Right cardiac atrium (tissue), 5 donors: Measurements from ENCODE around the gene MOBP. TPM values are rescaled to one million over a fixed set of nuclear protein-coding genes. Genes with fewer than 3 reads are reported as not detected.

Experiments used
- ATAC-seq, 2 donors: fragments of 200-7000 bp; cut with Tn5 transposase; one replicate each; pipeline versions ENCODE4 v1.8.0 to v1.9.1; 2020; ENCODE audit warnings: moderate library complexity in 2 of 2, mild to moderate bottlenecking in 1 of 2
- DNase-seq, 3 donors: peaks; one replicate each; pipeline ENCODE4 v3.0.0-alpha.2; 2020
- H3K27ac ChIP-seq: one replicate; pipeline ENCODE4 v1.5.1; 2013; ENCODE audit warnings: mild to moderate bottlenecking, low read length, control low read depth, moderate library complexity
- H3K27me3 ChIP-seq: one replicate; pipeline ENCODE4 v1.6.1; 2013; ENCODE audit not compliant: control insufficient read depth, insufficient read depth
- H3K4me1 ChIP-seq: one replicate; pipeline ENCODE4 v1.6.1; 2013; ENCODE audit warnings: low read length; ENCODE audit not compliant: control insufficient read depth, insufficient read depth
- H3K4me3 ChIP-seq: one replicate; pipeline ENCODE4 v1.5.1; 2013; ENCODE audit warnings: low read length, control low read depth
- H3K9me3 ChIP-seq: one replicate; pipeline ENCODE4 v1.6.1; 2013; ENCODE audit warnings: low read length; ENCODE audit not compliant: control insufficient read depth
- WGBS: extraction: QIAGEN DNeasy Blood & Tissue Kit; methylation state at CpG from one replicate; pipeline ENCODE4 v1.1.7; 2013; 5-methylcytosine and 5-hydroxymethylcytosine counted together
- intact Hi-C, 4 donors: fragments of 100-400 bp; cut with DNase I; formaldehyde crosslinking; loops; one replicate each; pipeline versions ENCODE4 v1.11.0 to v1.14.0; 2022 to 2023
- polyA plus RNA-seq: library from polyadenylated mRNA; stranded (reverse); fragments of 200-250 nt; gene quantifications from one replicate; pipeline ENCODE4 v1.2.3, GENCODE V29; 2013
- total RNA-seq, 4 donors: library from RNA; stranded (reverse); fragmentation: NEBNext Ultra II Directional; extraction: Animal tissue kit (Norgen Biotek cat#: 25700); gene quantifications; one replicate each; pipeline ENCODE4 v1.2.1, GENCODE V29; 2021
- donor health status: healthy with polysubstance abuse.
- donor health status: DM: no; HTN: yes; CAD: no.
- donor health status: DM: no; HTN: no; CAD: no.
- donor health status: DM: no; HTN: yes; CAD: no; lungs with severe emphysema.
- donor health status: DM: yes; HTN: yes; CAD: no.

The MOBP gene
- total and polyA plus RNA-seq, 5 donors: 0.05 to 0.32 (median 0.15) TPM; not detected in 1

- intact Hi-C loops: no loop called here
- WGBS: 61% methylated on average over 6 of the region's 6 CpGs
- H3K4me3 ChIP-seq: no peak overlapping the region
- no peaks in the 10 kb centered on the region for H3K4me1 ChIP-seq
- ATAC-seq (no peak), DNase-seq (peak in 1 of 3 donors; percentile 38)
- H3K27me3 ChIP-seq: no peaks in the 10 kb centered on the region
- no peak overlapping the region for H3K27ac ChIP-seq
- H3K9me3 ChIP-seq: no peaks in the 10 kb centered on the region
Observed at GRCh38 chr3:39469945-39470344, 2.5 kb downstream of the MOBP start.

- ATAC-seq (no peak), DNase-seq (no peak)
- Histone ChIP-seq H3K4me1 (no peaks in the 10 kb centered on the region), H3K9me3 (no peaks in the 10 kb centered on the region), H3K27me3 (no peaks in the 10 kb centered on the region), H3K4me3 (no peak overlapping the region), H3K27ac (no peak overlapping the region)
- intact Hi-C loops: no loop called here
- WGBS: 98% methylated on average over 5 of the region's 5 CpGs
Observed at GRCh38 chr3:39471652-39472051, 4.2 kb downstream of the MOBP start.

- Histone ChIP-seq H3K27ac (no peak overlapping the region), H3K9me3 (no peaks in the 10 kb centered on the region), H3K4me3 (no peak overlapping the region), H3K27me3 (no peaks in the 10 kb centered on the region), H3K4me1 (no peaks in the 10 kb centered on the region)
- no peak for DNase-seq
- intact Hi-C loops: no loop called here
- no peak for ATAC-seq
- WGBS: 78% methylated on average over 4 of the region's 4 CpGs
Observed at GRCh38 chr3:39473452-39474125, 6.1 kb downstream of the MOBP start.

GRCh38 chr3:39474126-39474515 lies 6.6 kb downstream of the MOBP start:
- 83% methylated on average over 4 of the region's 4 CpGs for WGBS
- H3K4me3 ChIP-seq: no peak overlapping the region

GRCh38 chr3:39476783-39477182 lies 9.3 kb downstream of the MOBP start:
- H3K4me3 ChIP-seq: no peak overlapping the region
- H3K9me3 ChIP-seq: no peaks in the 10 kb centered on the region
- no peak for ATAC-seq
- H3K27ac ChIP-seq: no peak overlapping the region
- H3K27me3 ChIP-seq: no peaks in the 10 kb centered on the region
- H3K4me1 ChIP-seq: no peaks in the 10 kb centered on the region
- DNase-seq: no peak
- intact Hi-C loops: no loop called here

More at GRCh38 chr3:39474126-39474515, 6.6 kb downstream of the MOBP start:
- no peak overlapping the region for H3K27ac ChIP-seq
- no peaks in the 10 kb centered on the region for H3K4me1 ChIP-seq
- no peaks in the 10 kb centered on the region for H3K27me3 ChIP-seq
- H3K9me3 ChIP-seq: no peaks in the 10 kb centered on the region
- intact Hi-C loops: no loop called here
- DNase-seq (no peak), ATAC-seq (no peak)

GRCh38 chr3:39478226-39478625 lies 10.7 kb downstream of the MOBP start:
- H3K4me3 ChIP-seq: no peak overlapping the region
- H3K27ac ChIP-seq: no peak overlapping the region
- DNase-seq (no peak), ATAC-seq (no peak)
- no peaks in the 10 kb centered on the region for H3K27me3 ChIP-seq
- WGBS: 95% methylated on average over 1 of the region's 1 CpG
- no peaks in the 10 kb centered on the region for H3K9me3 ChIP-seq
- intact Hi-C loops: no loop called here
- H3K4me1 ChIP-seq: no peaks in the 10 kb centered on the region

- Histone ChIP-seq H3K27ac (no peak overlapping the region), H3K27me3 (no peaks in the 10 kb centered on the region), H3K9me3 (no peaks in the 10 kb centered on the region), H3K4me3 (no peak overlapping the region), H3K4me1 (no peaks in the 10 kb centered on the region)
- intact Hi-C loops: no loop called here
- WGBS: 68% methylated on average over 7 of the region's 7 CpGs
- DNase-seq (no peak), ATAC-seq (no peak)
Observed at GRCh38 chr3:39479701-39480414, 12.4 kb downstream of the MOBP start.

- no peak overlapping the region for H3K4me3 ChIP-seq
- H3K4me1 ChIP-seq: no peaks in the 10 kb centered on the region
- no peak overlapping the region for H3K27ac ChIP-seq
- no peak for DNase-seq
- no peaks in the 10 kb centered on the region for H3K9me3 ChIP-seq
- 89% methylated on average over 8 of the region's 8 CpGs for WGBS
- ATAC-seq: no peak
- H3K27me3 ChIP-seq: no peaks in the 10 kb centered on the region
- intact Hi-C loops: no loop called here
Observed at GRCh38 chr3:39485547-39485946, 18.1 kb downstream of the MOBP start.

- H3K4me1 ChIP-seq: no peaks in the 10 kb centered on the region
- no peak overlapping the region for H3K27ac ChIP-seq
- H3K4me3 ChIP-seq: no peak overlapping the region
- WGBS: 80% methylated on average over 3 of the region's 3 CpGs
- DNase-seq (no peak), ATAC-seq (no peak)
- H3K27me3 ChIP-seq: no peaks in the 10 kb centered on the region
- intact Hi-C loops: no loop called here
- no peaks in the 10 kb centered on the region for H3K9me3 ChIP-seq
Observed at GRCh38 chr3:39491014-39491413, 23.5 kb downstream of the MOBP start.

GRCh38 chr3:39491733-39492350 lies 24.4 kb downstream of the MOBP start:
- Histone ChIP-seq H3K9me3 (no peaks in the 10 kb centered on the region), H3K27ac (no peak overlapping the region), H3K4me3 (no peak overlapping the region), H3K27me3 (no peaks in the 10 kb centered on the region), H3K4me1 (no peaks in the 10 kb centered on the region)
- no peak for DNase-seq
- 90% methylated on average over 3 of the region's 3 CpGs for WGBS
- no peak for ATAC-seq
- intact Hi-C loops: no loop called here

GRCh38 chr3:39494781-39495180 lies 27.3 kb downstream of the MOBP start:
- peaks cover 2% of the 10 kb centered on the region for H3K4me1 ChIP-seq
- H3K4me3 ChIP-seq: no peak overlapping the region
- peaks cover 2% of the 10 kb centered on the region for H3K27me3 ChIP-seq
- no peak overlapping the region for H3K27ac ChIP-seq
- no peaks in the 10 kb centered on the region for H3K9me3 ChIP-seq
- intact Hi-C loops: loop anchor here in 3 of 4 donors (5.0 kb wide), 2 partner anchors 47 to 77 kb away; no protein-coding TSS in a partner anchor
- DNase-seq (no peak), ATAC-seq (no peak)
- WGBS: 68% methylated on average over 4 of the region's 4 CpGs
